NK-92 treated with Interleukin-12 subunit alpha and Interleukin-12 subunit beta, amount 100 ng/mL, for 24 hours (cell line): ENCODE measurements around the gene IFITM5.
"Not testable (repeated sequence)": the region's sequence is repeated elsewhere in the genome, so short reads cannot be mapped to it uniquely, and the experiment has no call there.

Experiments used
- DNase-seq: peaks from one replicate; lab custom pipeline; 2025; lab: John Stamatoyannopoulos, UW

IFITM5 gene

DNA sequence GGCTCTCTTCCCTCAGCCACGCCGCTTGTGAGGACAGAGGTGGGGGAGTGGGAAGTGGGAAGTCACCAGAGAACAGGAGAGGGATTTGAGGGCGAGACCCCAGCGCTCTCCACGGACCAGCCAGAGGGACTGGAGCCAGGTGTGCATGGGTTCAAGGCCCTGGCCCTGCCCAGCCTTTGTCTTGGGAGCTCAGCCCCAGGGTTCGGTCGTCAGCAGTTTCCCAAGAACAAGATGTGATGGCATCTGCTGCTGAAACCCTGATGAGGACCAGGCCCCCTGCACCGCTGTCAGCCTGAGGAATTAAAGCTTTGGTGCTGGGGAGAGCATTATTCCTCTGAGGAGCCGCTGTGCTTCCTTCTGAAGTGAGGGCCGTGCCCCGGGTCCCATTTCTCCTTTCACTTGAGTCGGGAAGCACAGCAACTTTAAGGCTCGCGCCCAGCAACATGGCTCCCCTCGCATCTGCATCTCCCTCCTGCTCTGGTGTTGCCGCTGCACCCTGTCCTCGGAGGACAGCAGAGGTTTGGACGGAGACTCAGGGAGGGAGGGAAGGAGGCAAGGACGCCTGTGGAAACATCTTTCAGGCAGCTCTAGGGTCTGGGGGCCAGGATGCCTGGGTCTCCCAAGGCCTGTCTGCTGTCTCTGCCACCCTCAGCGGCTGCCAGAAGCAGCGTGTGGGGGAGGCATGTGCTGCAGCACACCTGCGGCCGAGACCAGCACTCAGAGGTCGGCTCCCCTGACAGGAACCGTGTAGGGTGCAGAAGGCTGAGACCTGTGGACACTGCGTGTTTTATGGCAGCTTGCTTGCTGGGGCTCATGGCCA, 3.8 kb downstream of the IFITM5 start:
- DNase-seq, result no peak

GRCh38 chr11:294780-295179, 4.5 kb downstream of the IFITM5 start:
- no peak for DNase-seq

DNA sequence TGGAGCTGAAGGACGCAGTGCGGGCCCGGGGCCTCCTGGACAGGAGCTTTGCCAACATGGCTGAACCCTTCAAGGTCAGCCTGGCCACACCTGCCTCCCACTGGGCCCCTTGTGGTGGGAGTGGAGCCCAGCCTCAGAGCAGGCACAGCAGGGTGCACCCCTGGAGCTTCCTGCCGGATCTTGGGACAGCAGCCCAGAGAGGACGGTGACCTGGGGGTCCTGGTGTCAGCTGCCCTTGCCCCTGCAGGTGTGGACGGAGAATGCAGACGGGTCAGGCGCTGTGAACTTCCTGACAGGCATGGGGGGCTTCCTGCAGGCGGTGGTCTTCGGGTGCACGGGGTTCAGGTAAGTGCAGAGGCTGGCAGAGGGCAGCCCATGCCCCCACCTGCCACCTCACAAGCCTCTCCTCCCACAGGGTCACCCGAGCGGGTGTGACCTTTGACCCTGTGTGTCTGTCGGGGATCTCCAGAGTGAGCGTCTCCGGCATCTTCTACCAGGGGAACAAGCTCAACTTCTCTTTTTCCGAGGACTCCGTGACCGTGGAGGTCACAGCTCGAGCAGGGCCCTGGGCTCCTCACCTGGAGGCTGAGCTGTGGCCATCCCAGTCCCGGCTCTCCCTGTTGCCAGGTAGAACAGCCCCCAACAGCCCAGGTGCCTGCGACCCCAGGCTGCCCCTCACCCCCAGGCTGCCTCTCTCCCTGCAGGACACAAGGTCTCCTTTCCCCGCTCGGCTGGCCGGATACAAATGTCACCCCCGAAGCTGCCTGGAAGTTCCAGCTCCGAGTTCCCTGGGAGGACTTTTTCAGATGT, 5.3 kb downstream of the IFITM5 start:
- DNase-seq, result no peak

DNA sequence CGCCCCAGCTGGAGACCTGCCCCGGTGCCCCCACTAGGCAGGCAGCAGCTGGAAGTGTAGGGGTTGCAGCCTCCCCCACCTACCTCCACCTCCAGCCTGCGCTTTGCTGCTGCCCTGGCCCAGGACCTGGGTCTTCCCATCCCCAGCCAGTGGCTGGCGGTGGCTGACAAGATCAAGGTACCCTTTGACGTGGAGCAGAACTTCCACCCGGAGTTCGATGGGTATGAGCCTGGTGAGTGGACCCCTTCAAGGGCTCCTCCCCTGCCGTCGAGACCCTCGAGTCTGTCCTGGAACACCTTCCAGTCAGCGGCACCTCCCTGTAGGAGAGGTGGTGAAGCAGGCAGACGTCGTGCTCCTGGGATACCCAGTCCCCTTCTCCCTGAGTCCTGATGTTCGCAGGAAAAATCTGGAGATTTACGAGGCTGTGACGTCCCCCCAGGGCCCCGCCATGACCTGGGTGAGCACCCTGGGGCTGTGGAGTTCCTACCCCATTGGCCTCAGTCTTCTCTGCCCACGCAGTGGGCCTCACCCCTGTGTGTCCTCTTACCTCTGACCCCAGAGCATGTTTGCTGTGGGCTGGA, 6.0 kb downstream of the IFITM5 start:
- DNase-seq, result no peak

GRCh38 chr11:292211-293121, 6.9 kb downstream of the IFITM5 start:
- no peak for DNase-seq

DNA sequence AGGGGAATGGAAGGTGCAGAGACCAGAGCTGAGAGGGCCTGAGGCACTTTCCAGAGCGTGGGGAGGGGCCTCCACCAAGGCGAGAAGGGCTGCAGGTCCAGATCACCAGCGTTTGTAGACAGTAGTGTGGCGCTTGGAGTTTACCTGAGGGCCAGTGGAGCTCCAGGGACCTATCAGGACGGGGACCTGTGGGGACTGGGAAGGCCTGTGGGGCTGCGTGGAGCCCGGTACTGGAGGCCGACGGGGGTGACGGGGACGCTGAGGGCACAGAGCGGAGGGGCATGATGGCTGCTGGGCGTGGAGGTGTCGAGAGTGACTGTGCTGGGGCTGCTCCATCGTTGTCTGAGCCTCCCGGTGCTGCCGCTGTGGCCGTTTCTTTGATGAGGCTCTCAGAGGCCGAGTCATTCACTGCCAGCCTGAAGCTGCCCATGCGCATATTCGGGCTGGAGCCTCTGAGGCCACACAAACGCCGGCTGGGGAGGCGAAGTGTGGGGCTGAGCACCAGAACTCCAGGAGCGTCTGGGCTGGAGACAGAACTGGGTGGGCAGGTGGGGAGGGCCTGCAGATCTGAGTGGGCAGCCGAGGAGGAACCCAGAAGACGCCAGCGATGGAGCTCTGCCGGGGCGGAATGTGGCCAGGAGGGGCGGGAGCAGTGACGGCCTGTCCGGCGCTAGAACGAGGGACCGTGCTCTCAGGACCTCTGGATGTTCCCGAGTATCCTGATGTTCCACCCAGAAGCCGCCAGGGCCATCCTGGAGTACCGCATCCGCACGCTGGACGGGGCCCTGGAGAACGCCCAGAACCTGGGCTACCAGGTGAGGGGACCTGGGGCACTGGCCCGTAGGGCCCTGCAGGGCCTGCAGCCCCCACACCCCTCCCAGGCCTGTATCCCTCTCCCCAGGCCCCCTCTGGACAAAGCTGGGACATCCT, 7.8 kb downstream of the IFITM5 start:
- no peak for DNase-seq

DNA sequence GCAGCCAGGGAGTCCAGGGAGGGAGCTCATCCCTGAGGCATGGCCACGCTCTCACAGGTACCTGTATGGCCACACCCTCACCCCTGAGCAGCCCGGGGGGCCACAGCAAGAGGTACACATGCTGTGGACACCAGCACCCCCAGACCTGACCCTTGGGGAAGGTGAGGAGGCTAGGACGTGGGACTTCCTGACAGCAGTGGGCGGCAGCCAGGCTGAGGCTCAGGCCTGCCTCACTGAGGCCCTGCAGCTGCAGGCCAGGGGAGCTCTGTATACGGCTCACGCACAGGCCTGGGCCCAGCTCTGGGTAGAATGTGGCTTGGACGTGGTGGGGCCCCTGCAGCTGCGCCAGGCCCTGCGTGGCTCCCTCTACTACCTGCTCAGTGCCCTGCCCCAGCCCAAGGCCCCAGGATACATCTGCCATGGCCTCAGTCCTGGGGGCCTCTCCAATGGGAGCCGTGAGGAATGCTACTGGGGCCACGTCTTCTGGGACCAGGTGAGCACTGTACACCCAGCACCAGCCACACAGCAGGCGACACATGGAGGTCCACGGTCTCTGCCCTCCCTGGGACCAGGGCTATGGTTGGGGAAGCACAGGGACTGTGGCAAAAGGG, 8.6 kb downstream of the IFITM5 start:
- no peak for DNase-seq

DNA sequence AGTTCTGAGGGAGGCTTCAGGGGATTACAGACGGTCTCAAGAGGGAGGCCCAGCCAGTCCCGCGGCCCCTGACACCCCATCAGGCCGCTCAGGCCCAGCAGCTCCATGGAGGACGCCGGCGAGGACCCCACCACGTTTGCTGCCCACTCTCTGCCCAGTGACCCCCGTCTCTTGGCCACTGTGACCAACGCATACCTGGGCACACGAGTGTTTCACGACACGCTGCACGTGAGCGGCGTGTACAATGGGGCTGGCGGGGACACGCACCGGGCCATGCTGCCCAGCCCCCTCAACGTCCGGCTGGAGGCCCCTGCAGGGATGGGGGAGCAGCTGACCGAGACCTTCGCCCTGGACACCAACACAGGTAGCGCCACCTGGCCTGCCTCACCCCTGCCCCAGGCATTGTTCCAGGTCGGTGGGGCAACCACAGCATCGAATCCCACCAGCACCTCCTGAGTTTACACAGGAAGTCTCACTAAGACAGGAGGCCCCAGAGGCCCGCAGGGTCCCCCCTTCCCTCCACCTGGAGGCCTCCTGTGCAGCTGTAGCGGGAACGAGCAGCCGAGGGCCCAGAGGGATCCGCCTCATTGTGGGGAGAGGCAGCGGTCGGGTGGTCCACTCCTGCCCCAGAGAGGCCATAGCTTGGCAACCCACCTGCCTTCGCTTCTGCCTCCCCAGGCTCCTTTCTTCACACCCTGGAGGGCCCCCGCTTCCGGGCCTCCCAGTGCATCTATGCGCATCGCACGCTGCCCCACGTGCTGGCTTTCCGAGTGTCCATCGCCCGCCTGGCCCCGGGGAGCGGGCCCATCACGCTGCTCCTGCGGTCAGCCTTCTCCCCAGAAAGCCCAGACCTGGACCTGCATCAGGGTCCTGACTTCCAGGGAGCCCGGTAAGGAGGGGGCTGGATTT, 9.4 kb downstream of the IFITM5 start:
- no peak for DNase-seq

DNA sequence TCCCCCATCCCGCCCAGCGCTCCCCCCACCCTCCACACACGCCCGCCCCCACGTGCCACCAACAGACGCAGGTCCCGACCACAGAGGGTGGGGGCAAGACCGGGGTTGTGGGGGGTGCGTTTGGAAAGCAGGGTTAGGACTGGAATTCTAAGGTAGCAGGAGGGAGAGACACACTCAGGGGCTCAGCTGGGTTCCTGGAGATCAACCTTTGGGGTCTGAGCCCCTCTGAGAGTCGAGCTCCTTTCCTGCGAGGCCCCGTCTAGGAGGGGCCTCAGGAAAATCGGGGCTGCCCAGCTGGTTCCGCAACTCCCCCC, 10.0 kb downstream of the IFITM5 start:
- no peak for DNase-seq

DNA sequence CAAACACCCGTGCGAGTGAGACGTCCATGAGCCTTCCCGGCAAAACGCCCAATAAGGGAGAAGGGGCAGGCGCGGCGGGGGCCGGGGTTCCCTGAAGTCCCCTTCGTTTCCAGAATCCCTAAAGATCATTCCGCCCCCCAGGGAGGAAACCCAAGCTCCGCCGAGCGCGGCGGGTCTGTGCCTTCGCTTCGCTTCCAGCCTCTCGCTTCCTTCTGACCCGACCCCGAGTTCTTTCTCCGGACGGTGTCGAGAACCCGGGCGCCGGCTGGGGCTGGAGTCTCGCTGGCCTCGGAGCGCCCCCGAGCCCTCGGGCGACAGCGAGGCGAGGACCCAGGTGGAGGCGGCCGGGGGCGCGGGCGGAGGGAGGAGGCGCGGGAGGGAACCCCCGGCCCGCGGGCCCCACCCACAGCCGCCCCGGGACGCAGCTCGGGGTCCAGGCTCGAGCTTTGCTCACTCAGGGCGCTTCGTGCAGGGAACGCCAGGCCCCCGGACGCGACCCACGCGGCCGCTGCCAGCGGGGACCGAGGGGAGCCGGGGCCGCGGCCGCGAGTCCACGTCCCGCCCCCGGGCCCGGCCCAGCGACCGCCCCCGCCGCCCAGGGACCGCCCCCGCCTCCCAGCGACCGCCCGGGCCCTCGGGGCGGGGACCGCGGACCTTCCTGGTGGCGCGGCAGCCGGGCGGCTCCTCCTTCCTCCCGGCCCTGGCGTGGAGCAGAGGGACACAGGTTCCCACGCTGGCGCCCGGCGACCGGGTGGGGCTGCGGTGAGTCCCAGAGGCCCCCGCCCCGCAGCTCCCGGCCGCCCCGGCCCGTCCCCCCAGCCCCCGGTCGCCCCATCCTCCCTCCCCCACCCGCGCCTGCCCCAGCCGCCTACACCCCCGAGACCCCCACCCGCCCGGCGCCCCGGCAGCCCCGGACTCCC, 10.6 kb downstream of the IFITM5 start, which contains the start of gene PGGHG:
Gene PGGHG (plus strand): TSS at position 649 of the 920 bp plus-strand sequence. CDS start 691 bp downstream, outside the sequence.
- no peak for DNase-seq

GRCh38 chr11:287821-288477, 11.4 kb downstream of the IFITM5 start:
- no peak for DNase-seq

- not testable (repeated sequence) for DNase-seq
Measured at GRCh38 chr11:286977-287820, 12.1 kb downstream of the IFITM5 start.

GRCh38 chr11:285894-286220, 13.5 kb downstream of the IFITM5 start:
- DNase-seq, result no peak

GRCh38 chr11:285021-285893, 14.1 kb downstream of the IFITM5 start:
- no peak for DNase-seq

DNA sequence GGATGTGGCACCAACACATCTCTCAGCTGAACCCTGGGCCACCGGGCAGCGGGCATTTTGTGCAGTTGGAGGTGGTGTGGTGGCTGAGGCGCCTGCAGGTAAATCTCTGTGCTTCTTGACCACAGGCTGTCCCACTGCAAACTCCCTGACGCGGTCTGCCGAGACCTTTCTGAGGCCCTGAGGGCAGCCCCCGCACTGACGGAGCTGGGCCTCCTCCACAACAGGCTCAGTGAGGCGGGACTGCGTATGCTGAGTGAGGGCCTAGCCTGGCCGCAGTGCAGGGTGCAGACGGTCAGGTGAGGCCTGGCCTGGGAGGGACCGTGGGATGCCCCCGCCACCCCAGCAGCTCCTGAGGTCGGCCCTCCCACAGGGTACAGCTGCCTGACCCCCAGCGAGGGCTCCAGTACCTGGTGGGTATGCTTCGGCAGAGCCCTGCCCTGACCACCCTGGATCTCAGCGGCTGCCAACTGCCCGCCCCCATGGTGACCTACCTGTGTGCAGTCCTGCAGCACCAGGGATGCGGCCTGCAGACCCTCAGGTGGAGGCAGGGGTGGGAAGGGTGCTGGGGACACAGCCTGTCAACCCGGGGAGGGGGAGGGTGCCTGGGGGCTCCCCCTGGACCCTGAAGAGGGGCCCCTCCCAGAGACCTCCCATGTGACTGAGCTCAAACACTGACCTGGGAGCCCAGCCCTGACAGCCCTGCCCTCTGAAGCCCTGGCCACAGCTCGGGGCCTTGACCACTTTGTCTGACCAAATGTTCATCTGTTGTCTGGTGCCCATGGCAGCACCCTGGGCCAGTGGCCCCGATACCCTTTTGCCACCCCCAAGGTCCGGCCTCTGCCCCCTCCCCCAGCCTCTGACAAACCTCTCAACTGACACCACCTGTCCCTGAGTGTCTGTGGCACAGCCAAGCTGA, 15.0 kb downstream of the IFITM5 start:
- no peak for DNase-seq
